HG03135 (cell line): ENCODE results near the gene PTGFRN.

Source experiments
- ATAC-seq: cut with Tn5 transposase; IDR thresholded peaks from one replicate; pipeline ENCODE4 v1.9.1; 2021; ENCODE audit warnings: mild to moderate bottlenecking, moderate library complexity; ENCODE audit not compliant: unreplicated experiment

PTGFRN gene

DNA sequence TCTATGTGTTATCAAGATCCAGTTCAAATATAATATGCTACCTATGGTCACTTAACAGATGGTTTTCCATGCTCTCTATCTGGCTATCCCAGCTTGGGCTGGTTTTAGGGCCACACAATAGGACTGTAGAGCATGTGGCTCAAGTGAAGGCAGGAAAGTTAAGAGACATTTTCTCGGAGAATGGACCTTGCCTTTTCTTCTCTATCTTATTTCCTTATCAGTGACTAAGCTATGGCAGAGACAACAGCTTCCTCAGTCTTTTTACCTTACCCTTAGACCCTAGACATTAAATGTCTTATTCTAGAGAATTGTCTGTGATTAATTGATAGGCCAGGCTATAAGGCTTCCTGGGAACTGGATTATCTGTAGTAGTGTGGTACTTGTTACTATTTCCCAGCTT, 120.0 kb downstream of the PTGFRN start:
- no peak for ATAC-seq

DNA sequence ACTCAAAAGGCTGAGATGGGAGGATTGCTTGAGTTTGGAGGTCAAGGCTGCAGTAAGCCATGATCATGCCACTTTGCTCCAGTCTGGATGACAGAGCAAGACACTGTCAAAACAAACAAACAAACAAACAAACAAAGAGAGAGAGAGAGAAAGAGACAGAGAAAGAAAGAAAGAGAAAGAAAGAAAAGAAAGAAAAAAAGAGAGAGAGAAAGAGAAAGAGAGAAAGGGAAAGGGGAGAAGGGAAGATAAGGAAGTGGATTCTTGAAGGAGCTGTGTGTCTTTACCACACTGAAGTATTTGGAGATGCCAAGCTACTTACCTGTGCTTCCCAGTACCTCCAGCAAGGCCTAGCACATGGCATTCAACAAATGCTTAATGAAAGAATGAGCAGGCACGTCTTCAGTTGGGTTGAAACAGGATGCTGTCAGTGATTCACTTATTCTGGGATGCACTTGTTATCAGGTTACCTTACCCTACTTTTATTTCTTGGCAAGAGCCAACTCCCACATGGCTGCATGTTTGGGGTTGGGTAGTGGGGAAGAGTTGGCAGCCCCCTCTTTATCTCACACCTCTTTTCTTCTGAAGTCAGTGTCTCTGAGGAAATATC, 120.7 kb downstream of the PTGFRN start:
- ATAC-seq = no peak

DNA sequence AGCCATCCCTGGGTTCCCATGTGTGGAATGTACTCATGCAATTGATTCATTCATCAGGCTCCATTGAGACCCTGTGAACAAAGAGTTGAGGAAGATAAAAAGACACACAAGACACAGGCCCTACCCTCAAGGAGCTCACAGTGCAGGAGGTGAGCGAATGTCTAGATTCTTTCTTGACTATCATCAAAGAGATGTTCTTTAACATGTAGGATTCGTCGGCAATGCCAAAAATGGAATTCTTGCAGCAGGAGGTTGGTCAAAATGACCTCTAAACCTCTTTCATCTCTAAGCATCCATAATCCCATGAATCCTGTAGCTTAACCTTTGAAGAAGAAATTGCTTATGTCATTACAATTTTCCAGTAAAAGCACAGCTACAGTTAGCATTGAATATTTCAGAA, 122.5 kb downstream of the PTGFRN start:
- ATAC-seq = no peak

DNA sequence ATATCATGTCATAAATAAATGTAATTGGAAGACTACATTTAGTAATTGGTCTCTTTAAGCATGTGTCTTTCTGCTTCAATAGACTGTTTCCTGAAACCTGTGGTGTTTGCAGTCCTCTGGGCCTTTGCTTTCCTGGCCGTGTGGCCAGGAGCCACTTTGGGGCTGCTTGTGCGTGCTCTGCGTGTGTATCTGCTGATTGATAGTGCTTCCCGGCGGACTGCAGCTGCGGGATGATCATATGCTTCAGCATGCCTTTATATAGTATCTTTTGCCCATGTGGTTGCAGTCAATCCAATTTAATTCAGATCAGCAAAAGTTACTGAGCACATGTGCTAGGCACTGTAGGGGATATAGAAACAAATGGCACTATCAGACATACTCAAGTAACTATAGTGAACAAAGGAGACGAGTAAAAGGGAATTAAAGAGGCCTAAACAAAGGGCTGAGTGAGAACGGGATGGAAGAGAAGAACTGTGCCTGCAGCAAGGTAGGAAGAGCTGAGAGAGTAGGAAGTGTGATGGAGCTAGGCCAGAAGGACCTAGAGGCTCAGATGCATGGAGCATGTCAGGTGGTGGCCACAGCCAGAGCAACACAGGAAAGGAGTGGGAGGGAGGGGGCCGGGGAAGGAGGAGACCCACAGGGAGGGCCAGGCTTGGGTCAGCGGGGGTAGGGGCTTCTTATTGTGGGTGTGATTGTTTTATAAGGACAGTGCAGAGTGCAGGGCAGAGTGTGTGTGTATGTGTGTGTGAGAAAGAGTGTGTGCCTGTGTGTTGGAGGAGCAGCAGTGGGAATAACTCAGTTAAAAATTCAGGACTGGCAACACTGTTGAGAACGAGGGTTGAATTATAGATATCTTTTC, 123.2 kb downstream of the PTGFRN start:
- ATAC-seq = no peak

DNA sequence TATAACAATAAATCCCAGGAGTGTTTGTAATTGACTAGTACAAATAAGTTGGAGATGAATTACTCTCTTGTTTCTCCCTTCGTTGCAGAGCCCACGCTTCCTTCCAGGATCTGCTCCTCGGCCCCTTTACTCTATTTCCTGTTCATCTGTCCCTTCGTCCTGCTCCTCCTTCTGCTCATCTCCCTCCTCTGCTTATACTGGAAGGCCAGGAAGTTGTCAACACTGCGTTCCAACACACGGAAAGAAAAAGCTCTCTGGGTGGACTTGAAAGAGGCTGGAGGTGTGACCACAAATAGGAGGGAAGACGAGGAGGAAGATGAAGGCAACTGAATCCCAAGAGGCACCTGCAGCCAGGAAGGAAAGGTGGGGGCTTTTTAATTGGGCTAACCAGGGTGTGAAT, 124.1 kb downstream of the PTGFRN start:
- ATAC-seq = no peak

DNA sequence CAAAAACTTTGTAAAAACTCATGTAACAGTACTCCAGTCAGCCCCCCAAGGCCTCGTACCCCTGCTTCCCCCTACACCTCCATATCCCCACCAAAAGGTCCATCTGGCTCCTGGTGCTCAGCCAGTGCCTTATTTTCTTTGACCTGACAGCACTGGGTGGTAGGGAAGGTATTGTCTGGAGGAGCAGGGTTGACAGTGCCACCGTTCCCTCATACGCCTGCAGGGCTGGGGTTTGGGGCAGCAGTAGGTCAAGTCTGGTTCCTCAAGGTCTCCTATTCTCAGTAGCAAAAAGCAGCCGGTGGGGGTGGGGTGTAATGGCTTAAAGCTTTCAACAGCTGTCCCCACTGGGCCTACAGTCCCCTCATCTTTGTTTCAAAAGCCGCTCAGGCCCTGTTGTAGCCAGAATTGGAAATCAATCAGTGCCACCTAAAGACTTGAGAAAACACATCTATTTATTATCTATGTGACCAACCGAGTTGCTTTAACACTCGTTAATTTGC, 125.1 kb downstream of the PTGFRN start:
- ATAC-seq = no peak

DNA sequence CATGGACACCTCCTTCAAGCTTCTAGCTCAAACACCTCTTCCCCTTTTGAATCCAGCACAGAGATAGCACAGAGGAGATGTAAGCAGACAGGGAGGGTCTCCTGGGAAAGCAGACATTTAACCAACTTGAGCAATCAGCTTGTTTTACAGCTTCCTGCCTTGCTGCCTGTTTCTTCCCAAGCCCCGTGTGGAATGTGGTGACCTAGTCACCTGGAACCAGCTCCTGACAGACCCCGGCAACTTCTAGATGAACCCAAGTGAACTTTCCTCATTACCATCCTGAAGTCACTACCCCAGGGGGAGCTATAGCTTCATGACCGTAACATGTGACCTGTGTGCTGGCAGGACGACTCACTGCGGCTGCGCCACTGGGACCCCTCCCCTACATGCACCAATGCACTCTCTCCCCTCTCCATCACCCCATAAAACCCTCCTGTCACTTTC, 126.3 kb downstream of the PTGFRN start:
- ATAC-seq = no peak

DNA sequence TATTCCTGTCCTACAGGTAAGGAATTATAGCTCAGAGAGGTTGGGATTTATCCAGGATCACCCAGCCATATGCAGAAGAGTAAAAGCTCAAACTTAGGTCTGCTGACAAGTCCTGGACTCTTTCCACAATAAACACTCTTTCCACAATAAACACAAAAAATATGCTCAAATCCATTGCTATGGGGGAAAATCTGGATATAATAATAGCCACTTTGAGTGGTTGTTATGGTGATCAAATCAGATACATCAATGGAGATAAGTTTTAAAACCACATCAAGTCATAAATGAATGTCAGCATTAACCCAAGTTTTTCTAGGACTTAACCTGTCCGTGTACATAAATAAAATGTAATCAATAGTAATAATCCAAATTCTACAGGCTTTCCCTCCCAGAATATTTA, 128.1 kb downstream of the PTGFRN start:
- ATAC-seq = no peak

DNA sequence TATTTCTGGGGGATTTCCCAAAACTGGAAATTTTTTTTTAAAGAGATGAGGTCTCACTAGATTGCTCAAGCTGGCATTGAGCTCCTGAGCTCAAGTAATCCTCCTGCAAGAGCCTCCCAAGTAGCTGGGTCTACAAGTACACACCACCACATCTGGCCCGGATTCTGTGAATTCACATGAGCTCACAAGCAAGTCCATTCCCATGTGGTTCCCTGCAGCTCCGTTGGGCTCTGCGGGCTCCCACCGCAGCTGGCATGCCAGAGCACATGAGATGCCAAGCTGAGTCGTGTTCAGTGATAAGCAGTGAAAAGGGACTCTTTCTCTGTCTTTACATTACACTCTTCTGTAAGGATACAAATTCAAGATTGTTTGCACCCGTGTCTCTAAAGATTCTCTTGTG, 128.5 kb downstream of the PTGFRN start:
- no peak for ATAC-seq
